Mononuclear cell (primary cell): ENCODE measurements around the gene CYTIP. TPM values are rescaled to one million over a fixed set of nuclear protein-coding genes. Genes with fewer than 3 reads are reported as not detected.

Experiments
- H3K27me3 ChIP-seq: 2 replicates; pipeline ENCODE4 v1.6.0; 2011; ENCODE audit warnings: low read length, control low read depth; ENCODE audit not compliant: insufficient read depth
- H3K4me1 ChIP-seq: 2 replicates; pipeline ENCODE4 v1.5.1; 2011; ENCODE audit warnings: mild to moderate bottlenecking, low read length, control low read depth; ENCODE audit not compliant: insufficient read depth
- H3K4me3 ChIP-seq: 2 replicates; pipeline ENCODE4 v1.5.1; 2011; ENCODE audit warnings: mild to moderate bottlenecking, low read length, moderate library complexity
- H3K9me3 ChIP-seq: 2 replicates; pipeline ENCODE4 v1.5.1; 2011; ENCODE audit warnings: low read depth, mild to moderate bottlenecking, control low read depth, low read length
- total RNA-seq: library from RNA; depleted of rRNA; stranded (reverse); fragments of >200 nt; gene quantifications from one replicate; pipeline ENCODE4 v1.2.3, GENCODE V29; 2012

The CYTIP gene
- total RNA-seq, 1 donor = 766 TPM

- Histone ChIP-seq H3K9me3 (no peaks in the 10 kb centered on the region), H3K4me1 (peaks cover 44% of the 10 kb centered on the region), H3K4me3 (peak overlapping the region; percentile 98), H3K27me3 (no peaks in the 10 kb centered on the region)
Measured at GRCh38 chr2:157441072-157441454, 2.8 kb downstream of the CYTIP start.

DNA sequence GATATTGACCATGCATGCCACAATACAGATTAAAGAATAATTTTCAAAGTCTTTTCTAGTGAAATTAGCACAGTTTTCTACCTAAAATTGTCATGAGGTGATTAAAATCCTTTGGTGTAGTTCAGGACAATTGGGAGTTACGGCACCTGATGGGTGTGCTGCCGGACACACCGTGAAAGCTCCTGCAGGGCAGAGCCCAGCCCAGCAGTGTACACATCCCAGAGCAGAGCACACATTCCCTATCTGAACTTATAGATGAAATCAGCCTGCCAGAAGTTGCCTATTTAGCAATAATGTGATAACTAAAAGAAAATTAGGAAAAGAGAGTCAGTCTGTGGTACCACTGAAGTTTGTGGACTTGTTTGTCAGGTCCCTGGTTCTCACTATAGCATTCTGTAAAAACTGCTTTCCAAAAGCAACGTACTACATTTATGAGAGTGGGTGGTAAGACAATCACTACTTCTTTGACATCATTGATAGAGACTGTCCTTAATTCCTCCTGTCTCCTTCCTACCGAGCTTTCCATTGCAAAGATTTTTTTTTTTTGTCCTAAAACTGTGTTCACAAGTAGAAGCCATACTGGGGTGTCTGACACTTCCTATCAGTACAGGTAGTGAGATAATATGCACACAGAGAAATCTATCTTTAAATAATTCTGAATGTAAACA, 3.4 kb downstream of the CYTIP start:
- Histone ChIP-seq H3K4me3 (peak overlapping the region; percentile 98), H3K4me1 (peaks cover 49% of the 10 kb centered on the region), H3K9me3 (no peaks in the 10 kb centered on the region), H3K27me3 (no peaks in the 10 kb centered on the region)

DNA sequence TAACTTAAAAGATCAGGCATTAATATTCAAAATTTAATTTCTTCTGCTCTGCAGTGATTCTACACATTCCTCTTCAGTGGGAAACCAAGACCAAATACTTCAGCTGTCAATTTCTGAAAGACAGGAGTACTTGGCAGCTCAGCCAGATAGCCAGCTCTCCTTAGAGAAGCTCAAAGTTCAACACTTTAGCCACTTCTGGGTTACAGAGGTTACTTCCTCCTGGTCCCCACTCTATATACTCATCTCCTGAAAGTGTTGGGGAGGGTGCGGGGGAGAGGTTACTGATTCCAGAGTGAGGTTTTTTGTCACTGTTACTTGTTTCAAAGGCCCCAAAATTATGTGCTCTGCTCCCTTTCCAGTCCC, 4.1 kb downstream of the CYTIP start:
- Histone ChIP-seq H3K27me3 (no peaks in the 10 kb centered on the region), H3K4me1 (peaks cover 51% of the 10 kb centered on the region), H3K9me3 (no peaks in the 10 kb centered on the region), H3K4me3 (peak overlapping the region; percentile 98)

- peak overlapping the region; percentile 98 for H3K4me3 ChIP-seq
- H3K4me1 ChIP-seq = peaks cover 51% of the 10 kb centered on the region
Measured at GRCh38 chr2:157438863-157439823, 4.7 kb downstream of the CYTIP start.

DNA sequence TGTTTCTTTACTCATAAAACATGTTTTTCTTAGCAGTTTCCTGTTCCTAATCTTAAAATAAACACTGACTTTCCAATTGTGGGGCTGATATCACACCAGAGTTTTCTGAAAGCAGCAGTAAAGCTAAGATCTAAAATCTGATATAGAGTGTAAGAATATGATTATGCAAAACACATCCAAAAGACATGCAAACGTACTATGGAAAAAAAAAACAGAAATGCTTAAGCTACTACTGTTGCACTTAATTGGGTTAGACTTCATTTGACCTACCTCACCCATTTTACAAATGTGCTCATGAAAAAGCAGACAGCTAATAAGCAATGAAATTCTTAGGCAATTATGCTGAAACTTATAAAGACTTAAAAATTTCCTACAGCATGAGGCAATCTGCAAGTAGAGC, 10.5 kb downstream of the CYTIP start:
- no peaks in the 10 kb centered on the region for H3K27me3 ChIP-seq
- no peaks in the 10 kb centered on the region for H3K9me3 ChIP-seq
- H3K4me3 ChIP-seq = no peak overlapping the region
- H3K4me1 ChIP-seq = peaks cover 56% of the 10 kb centered on the region

More at GRCh38 chr2:157438863-157439823, 4.7 kb downstream of the CYTIP start:
- Histone ChIP-seq H3K27me3 (no peaks in the 10 kb centered on the region), H3K9me3 (no peaks in the 10 kb centered on the region)

GRCh38 chr2:157432475-157433106, 11.3 kb downstream of the CYTIP start:
- Histone ChIP-seq H3K9me3 (no peaks in the 10 kb centered on the region), H3K27me3 (no peaks in the 10 kb centered on the region), H3K4me1 (peaks cover 56% of the 10 kb centered on the region), H3K4me3 (no peak overlapping the region)

- peaks cover 50% of the 10 kb centered on the region for H3K4me1 ChIP-seq
- no peaks in the 10 kb centered on the region for H3K27me3 ChIP-seq
- H3K9me3 ChIP-seq = peaks cover 5% of the 10 kb centered on the region
- H3K4me3 ChIP-seq = no peak overlapping the region
Measured at GRCh38 chr2:157431176-157431575, 12.7 kb downstream of the CYTIP start.

- Histone ChIP-seq H3K4me1 (peaks cover 29% of the 10 kb centered on the region), H3K4me3 (no peak overlapping the region), H3K9me3 (peaks cover 7% of the 10 kb centered on the region)
Measured at GRCh38 chr2:157428500-157429175, 15.3 kb downstream of the CYTIP start.

DNA sequence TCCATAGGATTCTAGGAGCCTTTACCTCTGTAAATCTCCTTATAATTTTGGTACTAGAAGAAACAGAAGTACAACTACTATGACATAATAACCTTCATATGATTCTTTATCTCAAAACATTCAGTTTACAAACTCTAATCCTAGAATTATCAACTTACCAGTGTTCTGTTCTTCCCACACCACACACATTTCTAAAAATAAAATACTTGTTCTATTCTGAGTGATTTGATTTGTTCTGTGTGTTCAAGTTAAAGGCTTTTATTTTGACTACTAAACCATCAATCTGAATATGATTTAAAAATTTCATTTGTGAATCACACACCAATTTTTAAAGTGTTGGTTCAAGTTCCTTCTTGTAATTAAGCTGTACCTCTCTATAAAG, 16.0 kb downstream of the CYTIP start:
- no peaks in the 10 kb centered on the region for H3K27me3 ChIP-seq
- H3K9me3 ChIP-seq = peaks cover 7% of the 10 kb centered on the region
- H3K4me1 ChIP-seq = peaks cover 29% of the 10 kb centered on the region
- H3K4me3 ChIP-seq = no peak overlapping the region

More at GRCh38 chr2:157428500-157429175, 15.3 kb downstream of the CYTIP start:
- no peaks in the 10 kb centered on the region for H3K27me3 ChIP-seq

DNA sequence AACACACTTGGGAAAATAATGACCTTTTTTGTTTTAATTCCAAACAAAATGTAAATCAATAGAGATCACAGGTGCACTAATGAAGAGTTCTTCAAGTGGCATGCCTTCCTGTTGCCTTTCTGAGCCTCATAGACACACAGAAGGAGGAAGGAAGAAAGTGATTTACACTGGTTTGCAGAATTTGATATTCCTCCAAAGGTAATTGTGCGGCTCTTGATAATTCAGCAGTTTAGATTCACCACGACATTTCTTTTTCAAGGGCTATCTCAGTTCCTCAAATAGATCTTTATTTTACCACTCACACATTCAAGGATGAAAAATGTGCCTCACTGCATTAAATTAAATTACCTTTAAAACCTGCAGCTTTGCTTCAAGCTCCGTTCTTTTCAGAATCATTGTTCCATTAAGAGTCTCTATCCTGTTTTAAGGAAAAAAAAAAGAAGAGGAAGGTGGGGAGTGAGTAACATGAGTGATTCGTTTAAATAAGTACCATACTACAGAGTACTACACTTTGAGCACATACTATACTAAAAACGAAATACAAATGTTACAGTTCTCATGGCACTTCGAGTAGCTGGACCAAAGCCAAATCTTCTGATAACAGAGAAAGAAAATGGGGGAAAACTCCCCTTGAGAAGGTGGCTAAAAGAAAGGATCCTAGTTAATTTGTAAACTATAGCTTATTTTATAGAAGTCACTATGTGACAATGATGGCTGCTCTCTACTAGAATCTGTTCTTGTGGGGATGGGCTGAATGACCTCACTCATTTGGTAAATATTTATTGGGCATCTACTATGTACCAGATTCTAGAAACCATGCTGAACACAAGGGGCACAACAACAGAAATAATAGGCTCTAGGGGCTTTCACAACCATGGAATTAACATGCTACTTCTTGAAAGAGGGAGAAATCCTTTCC, 16.6 kb downstream of the CYTIP start:
- no peak overlapping the region for H3K4me3 ChIP-seq
- H3K27me3 ChIP-seq = no peaks in the 10 kb centered on the region

GRCh38 chr2:157426477-157426994, 17.4 kb downstream of the CYTIP start:
- no peak overlapping the region for H3K4me3 ChIP-seq
- peaks cover 27% of the 10 kb centered on the region for H3K4me1 ChIP-seq

More for the DNA sequence above, 16.6 kb downstream of the CYTIP start:
- H3K4me1 ChIP-seq = peaks cover 25% of the 10 kb centered on the region
- peaks cover 7% of the 10 kb centered on the region for H3K9me3 ChIP-seq

DNA sequence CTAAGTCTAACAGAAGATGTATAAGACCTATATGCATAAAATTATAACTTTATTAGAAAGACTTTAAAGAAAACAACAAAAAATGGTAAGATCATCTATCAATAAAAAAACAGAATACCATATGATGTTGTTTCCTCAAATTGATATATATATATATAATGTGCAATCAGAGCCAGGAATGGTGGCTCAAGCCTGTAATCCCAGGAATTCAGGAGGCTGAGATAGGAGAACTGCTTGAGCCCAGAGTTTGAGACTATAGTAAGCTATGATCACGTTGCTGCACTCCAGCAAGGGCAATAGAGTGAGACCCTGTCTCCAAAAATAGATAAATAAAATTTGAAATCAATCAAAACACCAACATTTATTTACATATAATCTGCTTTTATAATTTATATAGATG, 19.5 kb downstream of the CYTIP start:
- H3K9me3 ChIP-seq = peaks cover 7% of the 10 kb centered on the region
- peaks cover 41% of the 10 kb centered on the region for H3K4me1 ChIP-seq

More at GRCh38 chr2:157426477-157426994, 17.4 kb downstream of the CYTIP start:
- H3K27me3 ChIP-seq = no peaks in the 10 kb centered on the region
- peaks cover 7% of the 10 kb centered on the region for H3K9me3 ChIP-seq

GRCh38 chr2:157421964-157422363, 21.9 kb downstream of the CYTIP start:
- peaks cover 53% of the 10 kb centered on the region for H3K4me1 ChIP-seq
- H3K9me3 ChIP-seq = peaks cover 7% of the 10 kb centered on the region
- no peak overlapping the region for H3K4me3 ChIP-seq
- no peaks in the 10 kb centered on the region for H3K27me3 ChIP-seq

More for the DNA sequence above, 19.5 kb downstream of the CYTIP start:
- Histone ChIP-seq H3K27me3 (no peaks in the 10 kb centered on the region), H3K4me3 (no peak overlapping the region)
